Skeletal muscle satellite cell (primary cell): ENCODE results near the gene CYP2C19. TPM values are rescaled to one million over a fixed set of nuclear protein-coding genes. Genes with fewer than 3 reads are reported as not detected.
"Not testable (repeated sequence)": the region's sequence is repeated elsewhere in the genome, so short reads cannot be mapped to it uniquely, and the experiment has no call there.

Source experiments
- H3K27me3 ChIP-seq: 2 replicates; pipeline ENCODE4 v1.7.0; 2013; ENCODE audit warnings: low read length; ENCODE audit not compliant: control insufficient read depth, insufficient read depth
- H3K36me3 ChIP-seq: 2 replicates; pipeline ENCODE4 v1.7.0; 2013; ENCODE audit warnings: mild to moderate bottlenecking, control low read depth, low read length; ENCODE audit not compliant: insufficient read depth
- H3K4me1 ChIP-seq: 2 replicates; pipeline ENCODE4 v1.7.0; 2013; ENCODE audit warnings: low read length; ENCODE audit not compliant: control insufficient read depth, insufficient read depth
- H3K4me2 ChIP-seq: 2 replicates; pipeline ENCODE4 v1.7.0; 2013; ENCODE audit warnings: mild to moderate bottlenecking, low read length
- H3K4me3 ChIP-seq: 2 replicates; pipeline ENCODE4 v1.7.0; 2013; ENCODE audit warnings: low read length
- H3K9ac ChIP-seq: 2 replicates; pipeline ENCODE4 v1.7.0; 2013; ENCODE audit warnings: mild to moderate bottlenecking, low read depth, low read length, moderate library complexity
- H3K9me3 ChIP-seq: replicated peaks from 2 replicates; pipeline ENCODE4 v1.7.0; 2013; ENCODE audit warnings: mild to moderate bottlenecking, control low read depth, low read length
- total RNA-seq: library from RNA; depleted of rRNA; stranded (reverse); fragments of >200 nt; gene quantifications from 2 replicates; pipeline ENCODE4 v1.2.3, GENCODE V29; 2012; rRNA removed

The CYP2C19 gene
- not detected in 2 replicates for total RNA-seq

GRCh38 chr10:94762393-94762792 is at the start of gene CYP2C19:
CYP2C19 (plus strand) TSS chr10:94762681; CDS start chr10:94762706, 25 bp downstream.
- no peak within 1 kb of the TSS for H3K4me2 ChIP-seq
- no peaks in the 10 kb centered on the region for H3K9me3 ChIP-seq
- H3K36me3 ChIP-seq = no peaks in the 10 kb centered on the region
- H3K9ac ChIP-seq = no peak within 1 kb of the TSS
- no peak within 1 kb of the TSS for H3K4me3 ChIP-seq
- no peaks in the 10 kb centered on the region for H3K4me1 ChIP-seq
- H3K27me3 ChIP-seq = no peaks in the 10 kb centered on the region

GRCh38 chr10:94725871-94726270 is 36.6 kb upstream of the CYP2C19 start:
- H3K4me2 ChIP-seq = no peak overlapping the region
- no peak overlapping the region for H3K4me3 ChIP-seq
- H3K27me3 ChIP-seq = no peaks in the 10 kb centered on the region
- H3K9ac ChIP-seq = no peak overlapping the region
- no peaks in the 10 kb centered on the region for H3K9me3 ChIP-seq
- no peaks in the 10 kb centered on the region for H3K36me3 ChIP-seq
- H3K4me1 ChIP-seq = no peaks in the 10 kb centered on the region

- no peaks in the 10 kb centered on the region for H3K9me3 ChIP-seq
- H3K9ac ChIP-seq = no peak overlapping the region
- H3K4me3 ChIP-seq = no peak overlapping the region
- H3K27me3 ChIP-seq = no peaks in the 10 kb centered on the region
- H3K4me2 ChIP-seq = no peak overlapping the region
- H3K36me3 ChIP-seq = no peaks in the 10 kb centered on the region
- H3K4me1 ChIP-seq = no peaks in the 10 kb centered on the region
These were observed 27.3 kb upstream of the CYP2C19 start for GRCh38 chr10:94735197-94735596.

GRCh38 chr10:94738588-94738987 is 23.9 kb upstream of the CYP2C19 start:
- Histone ChIP-seq H3K4me1 (no peaks in the 10 kb centered on the region), H3K27me3 (no peaks in the 10 kb centered on the region), H3K4me2 (no peak overlapping the region), H3K9ac (no peak overlapping the region), H3K4me3 (no peak overlapping the region), H3K9me3 (no peaks in the 10 kb centered on the region), H3K36me3 (no peaks in the 10 kb centered on the region)

GRCh38 chr10:94747137-94747536 is 15.3 kb upstream of the CYP2C19 start:
- H3K4me3 ChIP-seq = no peak overlapping the region
- H3K9me3 ChIP-seq = no peaks in the 10 kb centered on the region
- H3K4me1 ChIP-seq = no peaks in the 10 kb centered on the region
- H3K9ac ChIP-seq = no peak overlapping the region
- H3K4me2 ChIP-seq = no peak overlapping the region
- no peaks in the 10 kb centered on the region for H3K36me3 ChIP-seq
- no peaks in the 10 kb centered on the region for H3K27me3 ChIP-seq

- no peaks in the 10 kb centered on the region for H3K36me3 ChIP-seq
- H3K4me3 ChIP-seq = no peak overlapping the region
- H3K4me1 ChIP-seq = no peaks in the 10 kb centered on the region
- H3K4me2 ChIP-seq = no peak overlapping the region
- no peaks in the 10 kb centered on the region for H3K9me3 ChIP-seq
- no peak overlapping the region for H3K9ac ChIP-seq
- no peaks in the 10 kb centered on the region for H3K27me3 ChIP-seq
These were observed 14.6 kb upstream of the CYP2C19 start for GRCh38 chr10:94747838-94748237.

- no peak overlapping the region for H3K4me2 ChIP-seq
- H3K36me3 ChIP-seq = no peaks in the 10 kb centered on the region
- H3K9me3 ChIP-seq = no peaks in the 10 kb centered on the region
- no peak overlapping the region for H3K9ac ChIP-seq
- no peaks in the 10 kb centered on the region for H3K4me1 ChIP-seq
- H3K4me3 ChIP-seq = no peak overlapping the region
- H3K27me3 ChIP-seq = no peaks in the 10 kb centered on the region
These were observed 4.6 kb upstream of the CYP2C19 start for GRCh38 chr10:94757916-94758315.

GRCh38 chr10:94760586-94761178 is 1.8 kb upstream of the CYP2C19 start:
- H3K27me3 ChIP-seq = no peaks in the 10 kb centered on the region
- H3K4me3 ChIP-seq = no peak overlapping the region
- H3K9ac ChIP-seq = no peak overlapping the region
- H3K4me2 ChIP-seq = no peak overlapping the region
- H3K9me3 ChIP-seq = no peaks in the 10 kb centered on the region
- no peaks in the 10 kb centered on the region for H3K4me1 ChIP-seq
- H3K36me3 ChIP-seq = no peaks in the 10 kb centered on the region

GRCh38 chr10:94775425-94775824 is 12.9 kb downstream of the CYP2C19 start:
- H3K27me3 ChIP-seq, H3K9me3 ChIP-seq, H3K9ac ChIP-seq: not testable (repeated sequence)

GRCh38 chr10:94777886-94778458 is 15.5 kb downstream of the CYP2C19 start:
- H3K27me3 ChIP-seq = no peaks in the 10 kb centered on the region
- H3K4me3 ChIP-seq = no peak overlapping the region
- no peaks in the 10 kb centered on the region for H3K36me3 ChIP-seq
- no peak overlapping the region for H3K9ac ChIP-seq
- no peaks in the 10 kb centered on the region for H3K4me1 ChIP-seq
- H3K4me2 ChIP-seq = no peak overlapping the region
- no peaks in the 10 kb centered on the region for H3K9me3 ChIP-seq

More at GRCh38 chr10:94775425-94775824, 12.9 kb downstream of the CYP2C19 start:
- not testable (repeated sequence) for H3K4me3 ChIP-seq, H3K36me3 ChIP-seq, H3K4me1 ChIP-seq, H3K4me2 ChIP-seq

GRCh38 chr10:94780844-94781243 is 18.4 kb downstream of the CYP2C19 start:
- H3K27me3 ChIP-seq = no peaks in the 10 kb centered on the region
- no peak overlapping the region for H3K4me2 ChIP-seq
- H3K4me3 ChIP-seq = no peak overlapping the region

GRCh38 chr10:94784256-94784655 is 21.8 kb downstream of the CYP2C19 start:
- Histone ChIP-seq H3K36me3 (no peaks in the 10 kb centered on the region), H3K9me3 (no peaks in the 10 kb centered on the region), H3K4me1 (no peaks in the 10 kb centered on the region), H3K4me3 (no peak overlapping the region), H3K9ac (no peak overlapping the region), H3K4me2 (no peak overlapping the region), H3K27me3 (no peaks in the 10 kb centered on the region)

More at GRCh38 chr10:94780844-94781243, 18.4 kb downstream of the CYP2C19 start:
- no peaks in the 10 kb centered on the region for H3K4me1 ChIP-seq
- no peaks in the 10 kb centered on the region for H3K9me3 ChIP-seq
- no peaks in the 10 kb centered on the region for H3K36me3 ChIP-seq
- no peak overlapping the region for H3K9ac ChIP-seq
